RCC 7860 (cell line): ENCODE results near the gene WFDC9.
"Not testable (repeated sequence)": the region's sequence is repeated elsewhere in the genome, so short reads cannot be mapped to it uniquely, and the experiment has no call there.

Experiments
- DNase-seq: peaks from one replicate; pipeline ENCODE4 v3.0.0-alpha.2; 2015; ENCODE audit warnings: low spot score
- FAIRE-seq: peaks from 2 replicates; lab custom pipeline; 2012; peaks lifted over from hg19 to GRCh38; lab: Jason Lieb, UNC

WFDC9 gene

GRCh38 chr20:45593498-45593897 is 37.6 kb downstream of the WFDC9 start:
- FAIRE-seq (no peak), DNase-seq (no peak)

- FAIRE-seq (peak; percentile 85), DNase-seq (peak; percentile 49)
Observed at GRCh38 chr20:45592574-45593189, 38.4 kb downstream of the WFDC9 start.

GRCh38 chr20:45589725-45590124 is 41.4 kb downstream of the WFDC9 start:
- peak; percentile 75 for FAIRE-seq
- peak; percentile 66 for DNase-seq

GRCh38 chr20:45588800-45589199 is 42.3 kb downstream of the WFDC9 start:
- no peak for FAIRE-seq
- no peak for DNase-seq

GRCh38 chr20:45585986-45586385 is 45.1 kb downstream of the WFDC9 start:
- FAIRE-seq, DNase-seq: not testable (repeated sequence)

GRCh38 chr20:45584294-45584693 is 46.8 kb downstream of the WFDC9 start:
- not testable (repeated sequence) for FAIRE-seq, DNase-seq

GRCh38 chr20:45583502-45583901 is 47.6 kb downstream of the WFDC9 start:
- FAIRE-seq (no peak), DNase-seq (no peak)

- FAIRE-seq (no peak), DNase-seq (no peak)
Observed at GRCh38 chr20:45581702-45582101, 49.4 kb downstream of the WFDC9 start.

- DNase-seq: no peak
- no peak for FAIRE-seq
Observed at GRCh38 chr20:45579184-45579583, 51.9 kb downstream of the WFDC9 start, which contains the start of gene WFDC8. TSS of gene WFDC8 (minus strand) at chr20:45579284. CDS start at chr20:45579247, 37 bp downstream.

GRCh38 chr20:45578231-45578630 is 52.9 kb downstream of the WFDC9 start:
- FAIRE-seq: no peak
- DNase-seq: no peak

- no peak for DNase-seq
- FAIRE-seq: no peak
Observed at GRCh38 chr20:45576995-45577394, 54.1 kb downstream of the WFDC9 start.

GRCh38 chr20:45575931-45576330 is 55.2 kb downstream of the WFDC9 start:
- FAIRE-seq: no peak
- no peak for DNase-seq

- not testable (repeated sequence) for FAIRE-seq
Observed at GRCh38 chr20:45569650-45570049, 61.4 kb downstream of the WFDC9 start.

GRCh38 chr20:45564760-45565276 is 66.3 kb downstream of the WFDC9 start:
- FAIRE-seq: no peak

More at GRCh38 chr20:45569650-45570049, 61.4 kb downstream of the WFDC9 start:
- not testable (repeated sequence) for DNase-seq

More at GRCh38 chr20:45564760-45565276, 66.3 kb downstream of the WFDC9 start:
- no peak for DNase-seq
